Mononuclear cell (primary cell): Measurements from ENCODE around the gene PCDHB14. TPM values are rescaled to one million over a fixed set of nuclear protein-coding genes. Genes with fewer than 3 reads are reported as not detected.
"Not testable (repeated sequence)": the region's sequence is repeated elsewhere in the genome, so short reads cannot be mapped to it uniquely, and the experiment has no call there.

ENCODE experiments used
- H3K27me3 ChIP-seq: 2 replicates; pipeline ENCODE4 v1.6.0; 2011; ENCODE audit warnings: low read length, control low read depth; ENCODE audit not compliant: insufficient read depth
- H3K4me1 ChIP-seq: 2 replicates; pipeline ENCODE4 v1.5.1; 2011; ENCODE audit warnings: mild to moderate bottlenecking, low read length, control low read depth; ENCODE audit not compliant: insufficient read depth
- H3K4me3 ChIP-seq: 2 replicates; pipeline ENCODE4 v1.5.1; 2011; ENCODE audit warnings: mild to moderate bottlenecking, low read length, moderate library complexity
- H3K9me3 ChIP-seq: 2 replicates; pipeline ENCODE4 v1.5.1; 2011; ENCODE audit warnings: low read depth, mild to moderate bottlenecking, control low read depth, low read length
- total RNA-seq: library from RNA; depleted of rRNA; stranded (reverse); fragments of >200 nt; gene quantifications from one replicate; pipeline ENCODE4 v1.2.3, GENCODE V29; 2012

PCDHB14 gene
- total RNA-seq, 1 donor, result not detected

- H3K4me1 ChIP-seq, result no peaks in the 10 kb centered on the region
- H3K27me3 ChIP-seq, result peaks cover 37% of the 10 kb centered on the region
- H3K4me3 ChIP-seq, result no peak overlapping the region
- peaks cover 24% of the 10 kb centered on the region for H3K9me3 ChIP-seq
Observed at GRCh38 chr5:141196363-141196762, 26.8 kb upstream of the PCDHB14 start.

GRCh38 chr5:141199359-141200235 is 23.5 kb upstream of the PCDHB14 start, which contains the start of gene PCDHB11:
Gene PCDHB11, plus strand, starts transcription at chr5:141199627. Its CDS starts 148 bp downstream, at chr5:141199775.
- no peak within 1 kb of the TSS for H3K4me3 ChIP-seq
- peaks cover 27% of the 10 kb centered on the region for H3K27me3 ChIP-seq
- peaks cover 24% of the 10 kb centered on the region for H3K9me3 ChIP-seq
- no peaks in the 10 kb centered on the region for H3K4me1 ChIP-seq

GRCh38 chr5:141201126-141201525 is 22.0 kb upstream of the PCDHB14 start:
- H3K4me1 ChIP-seq, result not testable (repeated sequence)
- Histone ChIP-seq H3K9me3 (peaks cover 20% of the 10 kb centered on the region), H3K27me3 (peaks cover 33% of the 10 kb centered on the region)

GRCh38 chr5:141201646-141202045 is 21.5 kb upstream of the PCDHB14 start:
- H3K27me3 ChIP-seq, result peaks cover 38% of the 10 kb centered on the region
- not testable (repeated sequence) for H3K4me1 ChIP-seq, H3K4me3 ChIP-seq
- H3K9me3 ChIP-seq, result peaks cover 15% of the 10 kb centered on the region

More at GRCh38 chr5:141201126-141201525, 22.0 kb upstream of the PCDHB14 start:
- not testable (repeated sequence) for H3K4me3 ChIP-seq

- Histone ChIP-seq H3K4me3 (no peak within 1 kb of the TSS), H3K9me3 (no peaks in the 10 kb centered on the region), H3K27me3 (peaks cover 50% of the 10 kb centered on the region), H3K4me1 (no peaks in the 10 kb centered on the region)
Observed at GRCh38 chr5:141208478-141208877, 14.7 kb upstream of the PCDHB14 start, which contains the start of gene PCDHB12. Gene PCDHB12, plus strand, starts transcription at chr5:141208719. Its CDS starts 189 bp downstream, at chr5:141208908.

- not testable (repeated sequence) for H3K4me1 ChIP-seq, H3K4me3 ChIP-seq, H3K9me3 ChIP-seq
- peaks cover 52% of the 10 kb centered on the region for H3K27me3 ChIP-seq
Observed at GRCh38 chr5:141210281-141210680, 12.9 kb upstream of the PCDHB14 start.

- not testable (repeated sequence) for H3K9me3 ChIP-seq, H3K4me3 ChIP-seq, H3K4me1 ChIP-seq
- H3K27me3 ChIP-seq, result peaks cover 48% of the 10 kb centered on the region
Observed at GRCh38 chr5:141210849-141211248, 12.3 kb upstream of the PCDHB14 start.

GRCh38 chr5:141213656-141214339 is 9.3 kb upstream of the PCDHB14 start, which contains the start of gene PCDHB13:
Gene PCDHB13, plus strand, starts transcription at chr5:141213919. Its CDS starts 205 bp downstream, at chr5:141214124.
- H3K9me3 ChIP-seq, H3K4me1 ChIP-seq, H3K4me3 ChIP-seq: not testable (repeated sequence)
- peaks cover 32% of the 10 kb centered on the region for H3K27me3 ChIP-seq

- not testable (repeated sequence) for H3K4me3 ChIP-seq, H3K4me1 ChIP-seq, H3K9me3 ChIP-seq
- peaks cover 29% of the 10 kb centered on the region for H3K27me3 ChIP-seq
Observed at GRCh38 chr5:141214583-141214982, 8.6 kb upstream of the PCDHB14 start.

- peaks cover 27% of the 10 kb centered on the region for H3K27me3 ChIP-seq
- H3K9me3 ChIP-seq, H3K4me3 ChIP-seq, H3K4me1 ChIP-seq: not testable (repeated sequence)
Observed at GRCh38 chr5:141215504-141215903, 7.6 kb upstream of the PCDHB14 start.

GRCh38 chr5:141216035-141216434 is 7.1 kb upstream of the PCDHB14 start:
- H3K27me3 ChIP-seq, result peaks cover 25% of the 10 kb centered on the region
- not testable (repeated sequence) for H3K9me3 ChIP-seq, H3K4me3 ChIP-seq, H3K4me1 ChIP-seq

GRCh38 chr5:141224844-141225243 is 1.7 kb downstream of the PCDHB14 start:
- peaks cover 42% of the 10 kb centered on the region for H3K27me3 ChIP-seq
- H3K4me3 ChIP-seq, H3K9me3 ChIP-seq, H3K4me1 ChIP-seq: not testable (repeated sequence)

GRCh38 chr5:141225421-141225820 is 2.3 kb downstream of the PCDHB14 start:
- Histone ChIP-seq H3K9me3 (peaks cover 11% of the 10 kb centered on the region), H3K27me3 (peaks cover 45% of the 10 kb centered on the region)
- H3K4me1 ChIP-seq, H3K4me3 ChIP-seq: not testable (repeated sequence)

- Histone ChIP-seq H3K4me1 (no peaks in the 10 kb centered on the region), H3K27me3 (peaks cover 43% of the 10 kb centered on the region), H3K4me3 (no peak overlapping the region), H3K9me3 (peaks cover 31% of the 10 kb centered on the region)
Observed at GRCh38 chr5:141234109-141234667, 11.0 kb downstream of the PCDHB14 start.

- not testable (repeated sequence) for H3K4me1 ChIP-seq, H3K4me3 ChIP-seq
- H3K9me3 ChIP-seq, result peaks cover 41% of the 10 kb centered on the region
- peaks cover 57% of the 10 kb centered on the region for H3K27me3 ChIP-seq
Observed at GRCh38 chr5:141235922-141236321, 12.8 kb downstream of the PCDHB14 start.
